ENCODE data around the gene DDX41. TPM values are rescaled to one million over a fixed set of nuclear protein-coding genes. Genes with fewer than 3 reads are reported as not detected.

The DDX41 gene
- total RNA-seq, 2 experiments from 2014 or later = 169 to 224 TPM

Other genes starting within 250 kb of the DDX41 start
- gene RAB24, start 213.2 kb downstream of the DDX41 start, total RNA-seq (2014; rRNA removed; shearing (Covaris generic)) = 25.8 and 43.1 TPM in 2 replicates
- gene RAB24, start 213.2 kb downstream of the DDX41 start, total RNA-seq (2022) = 31.3 and 36.1 TPM in 2 replicates
- 217 and 249 TPM in 2 replicates for gene PRELID1, start 213.2 kb downstream of the DDX41 start, total RNA-seq (2014; rRNA removed; shearing (Covaris generic))
- gene PRELID1, start 213.2 kb downstream of the DDX41 start, total RNA-seq (2022) = 203 and 232 TPM in 2 replicates
- gene MXD3, start 205.1 kb downstream of the DDX41 start, total RNA-seq (2014; rRNA removed; shearing (Covaris generic)) = 109 and 130 TPM in 2 replicates
- 81.3 and 105 TPM in 2 replicates for gene MXD3, start 205.1 kb downstream of the DDX41 start, total RNA-seq (2022)
- 144 and 151 TPM in 2 replicates for gene LMAN2, start 165.3 kb downstream of the DDX41 start, total RNA-seq (2014; rRNA removed; shearing (Covaris generic))
- gene LMAN2, start 165.3 kb downstream of the DDX41 start, total RNA-seq (2022) = 103 and 116 TPM in 2 replicates
- 33.0 and 43.3 TPM in 2 replicates for gene RGS14, start 159.0 kb downstream of the DDX41 start, total RNA-seq (2014; rRNA removed; shearing (Covaris generic))
- 41.7 and 46.3 TPM in 2 replicates for gene RGS14, start 159.0 kb downstream of the DDX41 start, total RNA-seq (2022)
- 0.05 and 0.35 TPM in 2 replicates for gene SLC34A1, start 132.5 kb downstream of the DDX41 start, total RNA-seq (2014; rRNA removed; shearing (Covaris generic))
- 0.46 and 0.63 TPM in 2 replicates for gene SLC34A1, start 132.5 kb downstream of the DDX41 start, total RNA-seq (2022)
- not detected in 2 replicates for gene PFN3, start 116.3 kb downstream of the DDX41 start, total RNA-seq (2014; rRNA removed; shearing (Covaris generic))
- gene PFN3, start 116.3 kb downstream of the DDX41 start, total RNA-seq (2022) = not detected in 2 replicates
- 1.2 TPM in 1 of 2 replicates, not detected in the other for gene F12, start 107.4 kb downstream of the DDX41 start, total RNA-seq (2014; rRNA removed; shearing (Covaris generic))
- gene F12, start 107.4 kb downstream of the DDX41 start, total RNA-seq (2022) = 3.0 and 3.8 TPM in 2 replicates
- gene GRK6, start 90.3 kb downstream of the DDX41 start, total RNA-seq (2014; rRNA removed; shearing (Covaris generic)) = 43.4 and 46.2 TPM in 2 replicates
- 99.4 and 102 TPM in 2 replicates for gene GRK6, start 90.3 kb downstream of the DDX41 start, total RNA-seq (2022)
- 7.0 and 13.6 TPM in 2 replicates for gene PRR7, start 70.1 kb downstream of the DDX41 start, total RNA-seq (2014; rRNA removed; shearing (Covaris generic))
- 12.5 and 12.8 TPM in 2 replicates for gene PRR7, start 70.1 kb downstream of the DDX41 start, total RNA-seq (2022)
- gene DBN1, start 43.3 kb downstream of the DDX41 start, total RNA-seq (2014; rRNA removed; shearing (Covaris generic)) = 11.7 and 17.4 TPM in 2 replicates
- gene DBN1, start 43.3 kb downstream of the DDX41 start, total RNA-seq (2022) = 21.3 and 22.0 TPM in 2 replicates
- gene PDLIM7, start 19.4 kb downstream of the DDX41 start, total RNA-seq (2014; rRNA removed; shearing (Covaris generic)) = 38.8 and 41.4 TPM in 2 replicates
- 58.0 and 78.9 TPM in 2 replicates for gene PDLIM7, start 19.4 kb downstream of the DDX41 start, total RNA-seq (2022)
- 186 and 197 TPM in 2 replicates for gene DOK3, start 7.1 kb downstream of the DDX41 start, total RNA-seq (2014; rRNA removed; shearing (Covaris generic))
- 260 and 268 TPM in 2 replicates for gene DOK3, start 7.1 kb downstream of the DDX41 start, total RNA-seq (2022)
- gene FAM193B, start 37.6 kb upstream of the DDX41 start, total RNA-seq (2014; rRNA removed; shearing (Covaris generic)) = 63.2 and 92.8 TPM in 2 replicates
- 104 and 113 TPM in 2 replicates for gene FAM193B, start 37.6 kb upstream of the DDX41 start, total RNA-seq (2022)
- gene TMED9, start 75.2 kb upstream of the DDX41 start, total RNA-seq (2014; rRNA removed; shearing (Covaris generic)) = 67.6 and 89.7 TPM in 2 replicates
- gene TMED9, start 75.2 kb upstream of the DDX41 start, total RNA-seq (2022) = 125 and 134 TPM in 2 replicates
- 19.8 and 24.9 TPM in 2 replicates for gene B4GALT7, start 83.2 kb upstream of the DDX41 start, total RNA-seq (2014; rRNA removed; shearing (Covaris generic))
- gene B4GALT7, start 83.2 kb upstream of the DDX41 start, total RNA-seq (2022) = 33.7 and 38.5 TPM in 2 replicates